Measurements from ENCODE around the gene SMAD3. TPM values are rescaled to one million over a fixed set of nuclear protein-coding genes. Genes with fewer than 3 reads are reported as not detected.

The SMAD3 gene
- total RNA-seq, 1 donor from 2014 or later: 25.7 TPM

GRCh38 chr15:67227846-67228245, 162.4 kb downstream of the SMAD3 start:
- DNase-seq (no peak), ATAC-seq (no peak)
- no peaks in the 10 kb centered on the region for H3K4me1 ChIP-seq
- no peaks in the 10 kb centered on the region for H3K27me3 ChIP-seq (ENCODE audit: low read depth)
- H3K4me3 ChIP-seq: no peak overlapping the region
- H3K36me3 ChIP-seq: peaks cover 40% of the 10 kb centered on the region
- intact Hi-C loops (cut with DNase I): no loop called here
- TF ChIP-seq CTCF (IDR thresholded peaks at IDR 0.05): no peak
- no peaks in the 10 kb centered on the region for H3K9me3 ChIP-seq
- no peak overlapping the region for H3K27ac ChIP-seq

- no peak overlapping the region for H3K4me3 ChIP-seq
- H3K36me3 ChIP-seq: peaks cover 44% of the 10 kb centered on the region
- no peaks in the 10 kb centered on the region for H3K9me3 ChIP-seq
- DNase-seq (no peak), ATAC-seq (no peak)
- TF ChIP-seq CTCF (IDR thresholded peaks at IDR 0.05): no peak
- intact Hi-C loops (cut with DNase I): no loop called here
- H3K27ac ChIP-seq: no peak overlapping the region
- no peaks in the 10 kb centered on the region for H3K4me1 ChIP-seq
- no peaks in the 10 kb centered on the region for H3K27me3 ChIP-seq (ENCODE audit: low read depth)
Observed at GRCh38 chr15:67228286-67228685, 162.9 kb downstream of the SMAD3 start.

- Histone ChIP-seq H3K4me1 (no peaks in the 10 kb centered on the region), H3K4me3 (no peak overlapping the region), H3K27ac (no peak overlapping the region), H3K27me3 (ENCODE audit: low read depth) (no peaks in the 10 kb centered on the region), H3K9me3 (no peaks in the 10 kb centered on the region), H3K36me3 (peaks cover 66% of the 10 kb centered on the region)
- no peak for DNase-seq
- intact Hi-C loops (cut with DNase I): no loop called here
- ATAC-seq: no peak
- TF ChIP-seq CTCF (IDR thresholded peaks at IDR 0.05): no peak
Observed at GRCh38 chr15:67230504-67230903, 165.1 kb downstream of the SMAD3 start.

- ATAC-seq (no peak), DNase-seq (no peak)
- Histone ChIP-seq H3K9me3 (no peaks in the 10 kb centered on the region), H3K36me3 (peaks cover 75% of the 10 kb centered on the region), H3K27ac (no peak overlapping the region), H3K4me1 (no peaks in the 10 kb centered on the region), H3K4me3 (no peak overlapping the region), H3K27me3 (ENCODE audit: low read depth) (no peaks in the 10 kb centered on the region)
- intact Hi-C loops (cut with DNase I): no loop called here
- TF ChIP-seq CTCF (IDR thresholded peaks at IDR 0.05): no peak
Observed at GRCh38 chr15:67232591-67232990, 167.2 kb downstream of the SMAD3 start.

- Histone ChIP-seq H3K4me3 (no peak overlapping the region), H3K4me1 (peaks cover 28% of the 10 kb centered on the region), H3K27me3 (ENCODE audit: low read depth) (no peaks in the 10 kb centered on the region), H3K9me3 (no peaks in the 10 kb centered on the region), H3K27ac (no peak overlapping the region), H3K36me3 (peaks cover 9% of the 10 kb centered on the region)
- TF ChIP-seq CTCF (IDR thresholded peaks at IDR 0.05): peak; percentile 23
- intact Hi-C loops (cut with DNase I): no loop called here
- DNase-seq (no peak), ATAC-seq (peak; percentile 50 to 55)
Observed at GRCh38 chr15:67240235-67241131, 175.1 kb downstream of the SMAD3 start.

All from lower lobe of right lung (tissue), 2 donors.